Ectodermal cell (in vitro differentiated cells): ENCODE measurements around the gene TTLL11.

Source experiments
- H3K27ac ChIP-seq: 2 replicates; pipeline ENCODE4 v1.7.0; 2013; ENCODE audit warnings: mild to moderate bottlenecking, low read depth, low read length; ENCODE audit not compliant: insufficient read depth, poor library complexity, severe bottlenecking
- H3K27me3 ChIP-seq: 2 replicates; pipeline ENCODE4 v1.7.0; 2013; ENCODE audit warnings: mild to moderate bottlenecking, low read length; ENCODE audit not compliant: insufficient read depth, control insufficient read depth, poor library complexity, severe bottlenecking
- H3K36me3 ChIP-seq: one replicate; pipeline ENCODE4 v1.7.0; 2013; ENCODE audit warnings: low read length; ENCODE audit not compliant: control insufficient read depth, insufficient read depth
- H3K4me1 ChIP-seq: one replicate; pipeline ENCODE4 v1.7.0; 2013; ENCODE audit warnings: low read length; ENCODE audit not compliant: control insufficient read depth, insufficient read depth
- H3K4me3 ChIP-seq: 2 replicates; pipeline ENCODE4 v1.7.0; 2013; ENCODE audit warnings: low read depth, low read length, control low read depth; ENCODE audit not compliant: insufficient read depth
- H3K9me3 ChIP-seq: 2 replicates; pipeline ENCODE4 v1.7.0; 2013; ENCODE audit warnings: mild to moderate bottlenecking, low read length, moderate library complexity; ENCODE audit not compliant: control insufficient read depth
- WGBS, 2 experiments: methylation state at CpG; one replicate each; pipeline ENCODE4 v1.1.7; 2013; ENCODE audit warnings: missing lambda C conversion rate in 2 of 2; 5-methylcytosine and 5-hydroxymethylcytosine counted together

The TTLL11 gene

DNA sequence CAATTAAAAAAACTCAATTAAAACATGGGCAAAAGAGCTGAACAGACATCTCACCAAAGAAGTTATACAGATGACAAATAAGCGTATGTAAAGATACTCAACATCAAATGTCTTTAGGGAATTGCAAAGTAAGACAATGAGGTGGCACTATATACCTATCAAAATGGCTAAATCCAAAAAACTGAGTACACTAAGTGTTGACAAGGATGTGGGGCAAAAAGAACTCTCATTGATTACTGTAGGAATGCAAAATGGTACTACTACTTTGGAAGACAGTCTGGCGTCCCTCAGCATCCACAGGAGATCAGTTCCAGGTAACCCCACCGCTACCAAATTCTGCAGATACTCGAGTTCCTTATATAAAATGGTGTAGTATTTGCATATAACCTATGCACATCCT is 243.6 kb downstream of the TTLL11 start:
- no peaks in the 10 kb centered on the region for H3K9me3 ChIP-seq
- no peaks in the 10 kb centered on the region for H3K36me3 ChIP-seq
- H3K27ac ChIP-seq, result no peak overlapping the region
- H3K4me3 ChIP-seq, result no peak overlapping the region
- no peaks in the 10 kb centered on the region for H3K27me3 ChIP-seq
- 45 to 99% methylated on average over 2 to 3 of the region's 4 CpGs for WGBS, 2 experiments
- H3K4me1 ChIP-seq, result no peaks in the 10 kb centered on the region

DNA sequence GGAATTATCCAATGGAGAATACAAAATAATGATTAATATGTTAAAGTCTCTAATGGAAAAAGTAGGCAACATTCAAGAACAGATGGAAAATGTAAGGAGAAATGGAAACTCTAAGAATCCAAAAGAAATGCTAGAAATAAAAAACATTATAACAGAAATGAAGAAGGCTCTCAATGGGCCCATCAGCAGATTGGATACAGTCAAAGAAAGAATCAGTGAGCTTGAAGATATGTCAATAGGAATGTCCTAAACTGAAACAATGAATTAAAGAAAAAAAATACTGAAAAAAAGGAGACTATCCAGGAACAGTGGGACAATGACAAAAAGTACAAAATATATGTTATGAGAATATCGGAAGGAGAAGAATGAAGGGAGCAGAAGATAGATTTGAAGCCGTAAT is 248.5 kb downstream of the TTLL11 start:
- Histone ChIP-seq H3K27ac (no peak overlapping the region), H3K27me3 (no peaks in the 10 kb centered on the region), H3K9me3 (no peaks in the 10 kb centered on the region), H3K4me1 (no peaks in the 10 kb centered on the region), H3K36me3 (no peaks in the 10 kb centered on the region), H3K4me3 (no peak overlapping the region)
- WGBS, 2 experiments, result 45 to 50% methylated on average over 2 of the region's 2 CpGs

DNA sequence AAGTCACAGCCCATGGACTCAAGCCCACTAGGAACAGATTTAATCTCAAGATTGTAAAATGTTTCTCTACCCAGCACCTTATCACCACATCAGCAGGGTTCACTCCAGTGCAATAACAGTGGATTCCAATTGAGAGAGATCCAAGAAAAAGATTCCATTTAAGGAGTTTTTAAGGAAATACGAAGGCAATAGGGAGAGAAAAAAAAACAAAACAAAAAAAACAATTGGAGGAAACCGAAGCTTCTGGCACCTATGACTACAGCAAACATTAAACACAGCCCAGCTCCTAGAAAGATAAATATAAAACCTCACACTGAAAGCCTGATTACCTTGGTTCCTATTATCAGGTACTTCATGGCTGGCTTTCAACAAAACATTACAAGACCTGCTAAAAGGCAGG is 249.0 kb downstream of the TTLL11 start:
- WGBS, 2 experiments, result 86 to 89% methylated on average over 2 of the region's 2 CpGs
- no peaks in the 10 kb centered on the region for H3K4me1 ChIP-seq
- no peak overlapping the region for H3K27ac ChIP-seq
- H3K27me3 ChIP-seq, result no peaks in the 10 kb centered on the region
- H3K36me3 ChIP-seq, result no peaks in the 10 kb centered on the region
- no peak overlapping the region for H3K4me3 ChIP-seq
- H3K9me3 ChIP-seq, result no peaks in the 10 kb centered on the region

DNA sequence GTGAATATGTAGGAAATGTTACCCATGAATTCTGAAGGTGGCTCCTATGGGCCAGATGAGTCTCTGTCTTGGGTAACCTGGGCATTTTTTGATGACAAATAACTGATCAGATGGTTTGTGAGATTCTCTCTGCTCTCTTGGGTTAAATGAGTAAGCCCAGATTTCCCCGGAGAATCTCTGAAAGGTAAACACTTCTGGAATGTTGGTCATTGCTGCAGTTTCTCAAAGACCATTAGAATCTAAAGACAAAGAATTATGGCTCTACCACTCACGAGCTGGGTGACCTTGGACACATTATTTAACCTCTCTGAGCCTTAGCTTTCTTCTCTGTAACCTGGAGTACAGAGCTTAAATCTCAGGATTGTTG is 250.5 kb downstream of the TTLL11 start:
- Histone ChIP-seq H3K4me1 (peaks cover 2% of the 10 kb centered on the region), H3K27me3 (no peaks in the 10 kb centered on the region), H3K9me3 (no peaks in the 10 kb centered on the region), H3K27ac (no peak overlapping the region), H3K4me3 (no peak overlapping the region), H3K36me3 (no peaks in the 10 kb centered on the region)
- 92 to 95% methylated on average over 2 of the region's 2 CpGs for WGBS, 2 experiments

- Histone ChIP-seq H3K27me3 (no peaks in the 10 kb centered on the region), H3K4me1 (peaks cover 5% of the 10 kb centered on the region), H3K27ac (no peak overlapping the region), H3K4me3 (no peak overlapping the region), H3K9me3 (no peaks in the 10 kb centered on the region), H3K36me3 (no peaks in the 10 kb centered on the region)
- WGBS, 2 experiments, result 88 to 89% methylated on average over 10 of the region's 10 CpGs
Observed at GRCh38 chr9:121841771-121842611, 251.1 kb downstream of the TTLL11 start.

GRCh38 chr9:121840838-121841760 is 252.0 kb downstream of the TTLL11 start:
- H3K36me3 ChIP-seq, result no peaks in the 10 kb centered on the region
- peaks cover 5% of the 10 kb centered on the region for H3K4me1 ChIP-seq
- H3K27me3 ChIP-seq, result no peaks in the 10 kb centered on the region
- WGBS, 2 experiments, result 94 to 95% methylated on average over 20 of the region's 20 CpGs
- H3K27ac ChIP-seq, result no peak overlapping the region
- H3K9me3 ChIP-seq, result no peaks in the 10 kb centered on the region
- no peak overlapping the region for H3K4me3 ChIP-seq

GRCh38 chr9:121839726-121840500 is 253.2 kb downstream of the TTLL11 start:
- H3K4me3 ChIP-seq, result no peak overlapping the region
- WGBS, 2 experiments, result 89% methylated on average over 16 of the region's 16 CpGs
- no peaks in the 10 kb centered on the region for H3K36me3 ChIP-seq
- no peaks in the 10 kb centered on the region for H3K27me3 ChIP-seq
- no peak overlapping the region for H3K27ac ChIP-seq
- H3K9me3 ChIP-seq, result no peaks in the 10 kb centered on the region
- peaks cover 5% of the 10 kb centered on the region for H3K4me1 ChIP-seq

GRCh38 chr9:121838746-121839669 is 254.1 kb downstream of the TTLL11 start:
- 88% methylated on average over 23 of the region's 23 CpGs for WGBS, 2 experiments

More at GRCh38 chr9:121838746-121839669, 254.1 kb downstream of the TTLL11 start:
- Histone ChIP-seq H3K9me3 (no peaks in the 10 kb centered on the region), H3K4me1 (peaks cover 5% of the 10 kb centered on the region), H3K27me3 (no peaks in the 10 kb centered on the region), H3K36me3 (no peaks in the 10 kb centered on the region), H3K27ac (no peak overlapping the region), H3K4me3 (no peak overlapping the region)
